GM18520 (cell line): ENCODE results near the gene C1QTNF5.

Experiments
- ATAC-seq: cut with Tn5 transposase; IDR thresholded peaks from one replicate; pipeline ENCODE4 v1.9.1; 2021; ENCODE audit not compliant: unreplicated experiment

C1QTNF5 gene

GRCh38 chr11:119297938-119298337 lies 42.7 kb downstream of the C1QTNF5 start:
- no peak for ATAC-seq

GRCh38 chr11:119295178-119295577 lies 45.5 kb downstream of the C1QTNF5 start:
- ATAC-seq, result no peak

GRCh38 chr11:119293461-119293860 lies 47.2 kb downstream of the C1QTNF5 start:
- no peak for ATAC-seq

GRCh38 chr11:119290894-119291497 lies 49.7 kb downstream of the C1QTNF5 start:
- no peak for ATAC-seq
